ENCODE data around the gene FANCF. TPM values are rescaled to one million over a fixed set of nuclear protein-coding genes. Genes with fewer than 3 reads are reported as not detected.

FANCF gene
- total RNA-seq, 1 donor from 2014 or later = 21.9 TPM

DNA sequence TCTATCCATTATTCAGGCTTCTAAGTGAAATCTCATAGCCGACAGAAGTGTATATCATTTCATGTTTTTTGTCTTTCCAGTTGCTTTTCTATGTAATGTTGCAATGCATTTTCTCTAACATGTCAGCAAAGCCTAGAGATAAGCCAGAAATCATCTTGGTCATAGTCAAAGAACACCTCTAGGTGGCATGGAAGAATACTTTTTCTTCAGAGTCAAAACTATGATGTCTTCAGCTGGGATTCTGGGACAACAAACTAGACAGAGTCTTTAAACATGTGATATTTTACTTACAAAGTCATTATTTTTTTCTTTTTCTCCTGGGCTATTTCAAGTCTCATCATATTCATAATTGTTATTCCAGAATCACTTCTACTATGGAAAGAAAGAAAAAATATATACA, 45.2 kb upstream of the FANCF start:
- no peaks in the 10 kb centered on the region for H3K36me3 Mint-ChIP-seq
- no peak for DNase-seq (ENCODE audit: low spot score)
- no peaks in the 10 kb centered on the region for H3K36me3 ChIP-seq
- no peak overlapping the region for H2AFZ ChIP-seq (replicated peaks)
- no peaks in the 10 kb centered on the region for H3K79me2 ChIP-seq (ENCODE audit: low read depth)
- H3K27ac Mint-ChIP-seq = no peak overlapping the region
- no peaks in the 10 kb centered on the region for H3K9me3 Mint-ChIP-seq
- peaks cover 15% of the 10 kb centered on the region for H3K4me1 ChIP-seq
- no peaks in the 10 kb centered on the region for H3K27me3 Mint-ChIP-seq (ENCODE audit: insufficient read depth, low read depth)
- H3K4me2 ChIP-seq = no peak overlapping the region
- no peak overlapping the region for H3K27ac ChIP-seq
- no peaks in the 10 kb centered on the region for H4K20me1 ChIP-seq (ENCODE audit: low read depth)
- H3K4me3 ChIP-seq = no peak overlapping the region
- peaks cover 9% of the 10 kb centered on the region for H3F3A ChIP-seq (ENCODE audit: low read depth)
- H3K9ac ChIP-seq = no peak overlapping the region
- no peaks in the 10 kb centered on the region for H3K9me3 ChIP-seq (ENCODE audit: low read depth)
- H3K4me3 Mint-ChIP-seq = no peak overlapping the region
- TF ChIP-seq, protein P1, sequence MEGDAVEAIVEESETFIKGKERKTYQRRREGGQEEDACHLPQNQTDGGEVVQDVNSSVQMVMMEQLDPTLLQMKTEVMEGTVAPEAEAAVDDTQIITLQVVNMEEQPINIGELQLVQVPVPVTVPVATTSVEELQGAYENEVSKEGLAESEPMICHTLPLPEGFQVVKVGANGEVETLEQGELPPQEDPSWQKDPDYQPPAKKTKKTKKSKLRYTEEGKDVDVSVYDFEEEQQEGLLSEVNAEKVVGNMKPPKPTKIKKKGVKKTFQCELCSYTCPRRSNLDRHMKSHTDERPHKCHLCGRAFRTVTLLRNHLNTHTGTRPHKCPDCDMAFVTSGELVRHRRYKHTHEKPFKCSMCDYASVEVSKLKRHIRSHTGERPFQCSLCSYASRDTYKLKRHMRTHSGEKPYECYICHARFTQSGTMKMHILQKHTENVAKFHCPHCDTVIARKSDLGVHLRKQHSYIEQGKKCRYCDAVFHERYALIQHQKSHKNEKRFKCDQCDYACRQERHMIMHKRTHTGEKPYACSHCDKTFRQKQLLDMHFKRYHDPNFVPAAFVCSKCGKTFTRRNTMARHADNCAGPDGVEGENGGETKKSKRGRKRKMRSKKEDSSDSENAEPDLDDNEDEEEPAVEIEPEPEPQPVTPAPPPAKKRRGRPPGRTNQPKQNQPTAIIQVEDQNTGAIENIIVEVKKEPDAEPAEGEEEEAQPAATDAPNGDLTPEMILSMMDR (IDR thresholded peaks at IDR 0.05) = peak; percentile 51
- TF ChIP-seq EZH2phosphoT487 (IDR thresholded peaks at IDR 0.05) (no peak), EZH2 (IDR thresholded peaks at IDR 0.05) (no peak)
- H3K27me3 ChIP-seq = peaks cover 53% of the 10 kb centered on the region
- H3K4me1 Mint-ChIP-seq = peaks cover 15% of the 10 kb centered on the region

DNA sequence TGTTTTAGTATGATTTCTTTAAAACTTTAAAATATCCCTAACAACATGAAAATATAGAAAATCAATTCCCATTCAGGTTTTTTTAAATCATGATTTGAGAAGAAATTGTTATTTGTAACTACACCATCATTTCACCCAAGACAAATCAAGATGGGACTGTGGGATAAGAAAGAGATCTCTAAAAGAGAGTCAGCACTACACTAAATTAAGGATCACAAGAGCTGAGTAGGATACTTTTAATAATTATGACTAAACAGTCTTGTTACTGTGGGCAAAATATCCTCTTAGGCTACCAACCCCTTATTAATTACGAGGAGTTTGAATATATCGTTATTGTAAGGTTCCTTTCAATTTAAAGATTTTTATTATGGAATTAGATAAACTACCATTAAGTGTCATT, 43.7 kb upstream of the FANCF start:
- no peak overlapping the region for H3K4me3 ChIP-seq
- H3K9ac ChIP-seq = no peak overlapping the region
- Mint-ChIP-seq H3K9me3 (no peaks in the 10 kb centered on the region), H3K4me1 (peaks cover 16% of the 10 kb centered on the region), H3K4me3 (no peak overlapping the region), H3K27ac (no peak overlapping the region), H3K27me3 (ENCODE audit: insufficient read depth, low read depth) (no peaks in the 10 kb centered on the region), H3K36me3 (no peaks in the 10 kb centered on the region)
- H3K4me1 ChIP-seq = peaks cover 16% of the 10 kb centered on the region
- H2AFZ ChIP-seq (replicated peaks) = no peak overlapping the region
- H3K79me2 ChIP-seq (ENCODE audit: low read depth) = no peaks in the 10 kb centered on the region
- no peak for DNase-seq (ENCODE audit: low spot score)
- no peaks in the 10 kb centered on the region for H4K20me1 ChIP-seq (ENCODE audit: low read depth)
- no peaks in the 10 kb centered on the region for H3K36me3 ChIP-seq
- no peak overlapping the region for H3K27ac ChIP-seq
- TF ChIP-seq, protein P1 (IDR thresholded peaks at IDR 0.05) = no peak
- TF ChIP-seq EZH2 (IDR thresholded peaks at IDR 0.05) (no peak), EZH2phosphoT487 (IDR thresholded peaks at IDR 0.05) (no peak)
- peaks cover 9% of the 10 kb centered on the region for H3F3A ChIP-seq (ENCODE audit: low read depth)
- no peaks in the 10 kb centered on the region for H3K9me3 ChIP-seq (ENCODE audit: low read depth)
- H3K4me2 ChIP-seq = no peak overlapping the region
- H3K27me3 ChIP-seq = peaks cover 66% of the 10 kb centered on the region

DNA sequence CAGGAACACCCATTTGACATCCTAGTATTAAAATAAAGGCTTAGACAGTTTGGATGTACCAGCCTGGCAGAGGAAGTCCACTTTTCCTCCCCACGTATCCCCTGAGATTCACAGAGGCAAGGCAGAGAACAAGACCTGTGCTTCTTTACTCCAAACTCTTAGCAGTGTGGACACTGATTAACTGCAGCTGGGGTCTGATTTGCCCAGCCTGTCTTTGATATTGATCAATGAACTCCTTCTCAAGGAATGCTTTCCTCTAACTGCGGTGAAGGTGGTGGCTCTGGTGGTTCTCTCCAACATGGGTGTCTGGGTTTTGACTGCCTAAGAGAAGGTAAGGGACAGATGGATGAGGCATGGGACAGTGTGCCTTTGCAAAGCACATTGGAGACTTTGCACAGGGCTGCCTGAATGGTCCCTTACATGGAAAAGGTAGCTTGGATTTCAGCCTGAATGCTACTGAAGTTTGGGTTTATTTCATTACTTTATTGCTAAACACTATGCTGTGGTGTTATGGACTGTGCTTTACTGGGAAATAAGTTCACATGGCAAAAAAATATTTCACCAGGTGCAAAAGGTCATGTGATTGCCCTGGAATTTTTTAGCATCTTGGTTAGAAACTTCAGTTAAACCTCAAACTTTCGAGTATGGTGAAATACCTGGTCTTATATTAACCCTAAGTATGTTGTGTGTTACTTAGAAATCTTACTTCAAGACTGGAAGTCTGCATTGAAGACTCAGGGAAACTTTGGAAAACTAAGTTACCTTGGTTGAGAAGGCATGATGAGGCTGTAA, 42.6 kb upstream of the FANCF start:
- no peaks in the 10 kb centered on the region for H3K36me3 ChIP-seq
- no peak overlapping the region for H3K4me3 ChIP-seq
- peaks cover 66% of the 10 kb centered on the region for H3K27me3 ChIP-seq
- no peaks in the 10 kb centered on the region for H3K27me3 Mint-ChIP-seq (ENCODE audit: insufficient read depth, low read depth)
- no peaks in the 10 kb centered on the region for H3K36me3 Mint-ChIP-seq
- no peak for DNase-seq (ENCODE audit: low spot score)
- no peak overlapping the region for H2AFZ ChIP-seq (replicated peaks)
- no peaks in the 10 kb centered on the region for H3K9me3 ChIP-seq (ENCODE audit: low read depth)
- H4K20me1 ChIP-seq (ENCODE audit: low read depth) = no peaks in the 10 kb centered on the region
- peaks cover 16% of the 10 kb centered on the region for H3K4me1 Mint-ChIP-seq
- H3K4me1 ChIP-seq = peaks cover 16% of the 10 kb centered on the region
- no peak overlapping the region for H3K4me2 ChIP-seq
- no peaks in the 10 kb centered on the region for H3K79me2 ChIP-seq (ENCODE audit: low read depth)
- no peaks in the 10 kb centered on the region for H3K9me3 Mint-ChIP-seq
- H3K27ac Mint-ChIP-seq = no peak overlapping the region
- no peak overlapping the region for H3K4me3 Mint-ChIP-seq
- H3F3A ChIP-seq (ENCODE audit: low read depth) = peaks cover 9% of the 10 kb centered on the region
- H3K27ac ChIP-seq = no peak overlapping the region
- TF ChIP-seq EZH2phosphoT487 (IDR thresholded peaks at IDR 0.05) (no peak), EZH2 (IDR thresholded peaks at IDR 0.05) (no peak)
- TF ChIP-seq, protein P1 (IDR thresholded peaks at IDR 0.05) = no peak
- H3K9ac ChIP-seq = no peak overlapping the region

Data from neural progenitor cell (in vitro differentiated cells).